Activated gamma-delta T cell treated with anti-CD3 and anti-CD28 coated beads, Interleukin-2, amount 50 U/mL, for 16 hours (primary cell): ENCODE measurements around the gene TMEM176B.

Experiments used
- DNase-seq: peaks from one replicate; pipeline ENCODE4 v3.0.0-alpha.2; 2020; ENCODE audit warnings: low read depth

TMEM176B gene

DNA sequence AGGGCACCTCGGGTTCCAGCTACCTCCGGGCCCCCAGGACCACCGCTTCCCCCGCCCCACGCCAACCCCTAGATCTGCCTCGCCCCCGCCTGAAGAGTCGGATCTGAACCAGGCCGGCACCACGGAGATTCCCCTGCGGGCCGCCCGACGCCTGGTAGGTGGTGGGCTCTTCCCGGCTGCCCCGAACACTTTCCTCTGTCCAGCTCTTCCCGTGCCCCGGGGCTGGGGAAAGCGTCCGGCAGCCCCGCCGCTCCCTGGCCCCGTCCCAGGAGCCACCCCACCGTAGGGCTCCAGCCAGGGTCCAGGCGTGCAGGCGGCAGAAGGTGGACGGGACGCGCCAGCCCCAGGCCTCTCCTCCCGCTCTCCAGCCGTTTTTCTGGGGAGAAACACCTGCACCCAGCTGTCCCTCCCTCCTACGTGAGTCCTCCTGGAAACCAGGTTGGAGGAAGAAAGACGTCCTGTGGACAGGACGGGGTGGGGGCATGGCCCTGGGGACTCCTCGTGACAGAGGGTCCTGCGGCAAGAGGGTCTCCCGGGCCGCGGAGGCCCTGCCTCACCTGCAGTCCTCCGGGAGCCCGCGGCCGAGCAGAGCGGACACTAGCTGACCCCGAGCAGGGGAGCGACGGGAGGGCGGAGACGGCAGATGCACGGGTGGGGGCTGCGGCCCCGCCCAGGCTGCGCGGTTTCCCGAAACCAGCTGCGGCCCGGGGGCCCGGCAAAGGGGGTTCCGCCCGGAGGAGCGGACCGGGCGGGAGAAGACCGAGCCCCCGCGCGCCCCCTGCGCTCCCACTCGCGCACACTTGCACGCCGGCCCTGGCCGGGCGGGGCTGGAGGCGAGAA is at the start of gene TMEM176B:
TMEM176B (minus strand) TSS at position 624 of the 840 bp plus-strand sequence. CDS start 3,795 bp downstream, outside the sequence.
- no peak for DNase-seq

GRCh38 chr7:150849204-150849775 is 49.1 kb upstream of the TMEM176B start:
- no peak for DNase-seq

- DNase-seq = no peak
Measured at GRCh38 chr7:150848561-150849115, 48.5 kb upstream of the TMEM176B start.

GRCh38 chr7:150848111-150848510 is 47.9 kb upstream of the TMEM176B start:
- no peak for DNase-seq

GRCh38 chr7:150847536-150847935 is 47.4 kb upstream of the TMEM176B start:
- DNase-seq = no peak

GRCh38 chr7:150846291-150847115 is 46.3 kb upstream of the TMEM176B start:
- no peak for DNase-seq

GRCh38 chr7:150845421-150845861 is 45.3 kb upstream of the TMEM176B start:
- no peak for DNase-seq

DNA sequence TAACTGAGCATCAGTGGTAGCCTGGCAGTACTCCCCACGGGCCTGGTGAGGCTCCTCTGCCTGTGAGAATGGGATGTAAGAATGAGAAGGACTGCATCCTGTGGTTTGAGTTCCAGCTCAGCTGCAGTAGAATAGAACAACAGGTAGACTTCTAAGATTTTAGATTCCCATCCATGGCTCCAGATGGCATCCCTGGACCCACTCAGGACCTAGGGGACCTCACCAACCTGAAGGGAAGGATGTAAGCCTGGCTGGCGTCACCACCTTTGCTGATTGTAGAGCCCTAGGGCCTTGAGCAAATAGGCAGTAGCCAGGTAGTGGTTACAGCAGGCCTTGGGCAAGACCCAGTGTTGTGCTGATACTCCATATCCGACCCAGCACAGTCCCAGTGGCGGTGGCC is 42.6 kb upstream of the TMEM176B start:
- no peak for DNase-seq

DNA sequence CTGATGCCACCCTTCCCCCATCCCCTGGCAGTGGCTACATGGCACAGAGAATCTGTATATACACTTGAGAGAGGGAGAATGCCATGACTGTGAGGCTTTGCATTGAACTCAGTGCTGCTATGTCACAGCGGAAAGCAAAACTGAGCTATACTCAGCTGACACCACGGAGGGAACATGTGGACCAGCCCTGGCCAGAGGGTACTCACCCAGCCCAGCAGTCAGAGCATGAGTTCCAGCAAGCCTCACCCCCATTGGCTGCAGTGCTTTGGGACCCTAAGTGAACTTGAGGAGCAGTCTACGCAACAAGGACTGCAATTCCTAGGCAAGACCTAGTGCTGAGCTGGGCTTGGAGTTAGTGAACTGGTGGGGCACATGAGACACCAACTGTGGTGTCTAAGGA is 41.9 kb upstream of the TMEM176B start:
- DNase-seq = no peak

- no peak for DNase-seq
Measured at GRCh38 chr7:150838965-150839650, 38.9 kb upstream of the TMEM176B start.

GRCh38 chr7:150835702-150836280 is 35.6 kb upstream of the TMEM176B start:
- DNase-seq = no peak

DNA sequence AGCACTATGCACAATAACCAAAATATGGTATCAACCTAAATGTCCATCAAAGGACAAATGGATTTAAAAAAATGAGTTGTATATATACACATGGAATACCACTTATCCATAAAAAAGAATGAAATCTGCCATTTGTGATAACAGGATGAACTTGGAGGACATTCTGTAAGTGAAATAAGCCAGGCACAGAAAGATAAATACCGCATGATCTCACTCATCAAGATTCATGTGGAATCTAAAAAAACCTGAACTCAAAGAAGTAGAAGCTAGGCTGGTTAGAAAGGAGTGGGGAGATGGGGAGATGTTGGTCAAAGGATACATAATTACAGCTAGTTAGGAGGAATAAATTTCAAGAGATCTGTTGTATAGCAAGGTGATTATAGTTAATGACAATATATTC is 34.9 kb upstream of the TMEM176B start:
- DNase-seq = no peak

DNA sequence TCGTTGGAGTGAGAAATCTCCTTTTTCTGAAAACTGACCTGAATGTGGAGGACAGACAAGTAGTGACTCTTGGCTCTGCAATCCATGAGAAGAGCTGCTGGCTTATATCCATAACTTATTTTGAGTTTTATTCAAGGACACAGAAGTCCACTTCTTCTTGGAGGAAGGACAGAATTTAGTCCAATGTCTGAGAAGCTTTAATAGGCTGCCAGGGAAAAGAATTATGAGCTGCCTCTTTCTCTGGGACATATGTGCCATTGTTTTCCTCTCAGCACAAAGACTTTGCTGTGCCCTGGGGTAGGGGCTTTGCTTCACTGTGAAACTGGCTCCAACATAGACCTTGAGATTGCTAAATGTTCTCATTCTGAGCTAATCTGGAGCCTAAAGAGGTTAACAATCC is 31.7 kb upstream of the TMEM176B start:
- DNase-seq = no peak

DNA sequence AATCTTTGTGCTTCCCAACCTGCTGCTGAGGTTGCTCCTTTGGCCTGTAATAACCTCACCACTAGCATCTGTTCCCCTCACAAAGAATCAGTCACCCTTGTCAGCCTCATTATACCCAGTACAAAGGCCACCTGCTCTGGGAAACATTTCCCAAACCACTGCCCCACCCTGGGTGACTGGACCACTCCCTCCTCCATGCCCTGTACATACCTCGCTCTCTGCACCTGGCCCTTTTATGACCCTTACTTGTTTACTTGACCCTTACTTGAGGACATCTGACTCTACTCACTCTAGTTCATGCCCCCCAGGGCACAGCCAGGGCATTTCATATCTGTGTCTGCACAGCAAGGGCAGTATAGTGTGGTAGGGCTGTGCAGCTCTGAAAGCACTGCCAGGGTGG is 30.8 kb upstream of the TMEM176B start:
- no peak for DNase-seq

DNA sequence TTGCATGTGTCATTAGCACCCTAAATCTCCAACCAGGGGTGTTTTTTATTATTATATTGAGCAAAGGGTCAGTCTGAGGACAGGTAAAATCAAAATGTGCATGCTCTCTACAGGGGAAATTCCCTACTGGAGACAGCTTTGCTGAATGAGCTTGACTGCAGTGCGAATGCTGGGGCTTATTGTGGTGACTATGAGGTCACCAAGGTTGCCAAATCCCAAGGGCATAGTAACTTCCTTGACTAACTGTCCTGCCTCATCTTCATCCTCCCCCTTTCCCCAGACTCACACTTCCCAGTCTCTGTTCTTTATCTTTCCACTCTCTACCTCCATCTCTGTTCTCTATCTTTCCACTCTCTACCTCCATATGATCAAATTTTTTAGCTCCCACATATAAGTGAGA is 29.3 kb upstream of the TMEM176B start:
- DNase-seq = no peak

- no peak for DNase-seq
Measured at GRCh38 chr7:150828384-150828783, 28.2 kb upstream of the TMEM176B start.

GRCh38 chr7:150826061-150826849 is 26.1 kb upstream of the TMEM176B start:
- no peak for DNase-seq

DNA sequence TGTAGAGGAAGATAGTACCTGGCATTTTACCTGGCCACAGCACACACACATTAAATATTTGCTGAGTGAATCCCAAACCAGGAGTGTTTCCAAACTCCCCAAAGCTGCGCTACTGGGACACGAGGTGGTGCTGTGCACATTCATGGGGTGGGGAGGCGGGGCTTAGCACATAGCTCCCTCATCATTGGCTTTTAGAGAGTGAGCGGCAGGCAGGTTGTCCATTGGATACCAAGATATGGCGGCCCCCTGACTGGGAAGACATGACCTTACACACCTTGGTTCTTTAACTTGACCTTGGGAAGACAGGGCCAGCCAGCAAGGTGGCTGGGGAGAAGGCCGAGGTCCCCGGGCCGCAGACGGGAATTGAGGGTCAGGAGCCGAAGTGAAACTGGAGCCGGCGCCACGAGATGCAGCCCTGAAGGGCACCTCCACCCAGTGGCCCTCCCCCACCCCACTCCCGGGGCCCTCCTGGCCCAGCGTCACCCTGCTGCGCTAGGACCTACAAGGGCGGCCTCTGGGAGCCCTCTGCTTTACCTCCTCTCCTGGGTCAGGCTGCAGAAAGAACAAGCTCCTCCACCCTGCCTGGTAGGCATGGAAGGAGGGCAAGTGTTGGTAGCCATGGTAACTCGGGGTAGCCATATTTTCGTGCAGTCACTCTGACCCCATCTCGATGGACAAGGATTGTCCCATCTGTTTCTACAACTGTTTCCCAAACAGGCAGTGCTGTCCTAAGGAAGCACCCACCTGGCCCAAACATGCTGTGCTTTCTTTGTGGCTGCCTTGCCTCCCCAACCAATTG is 24.4 kb upstream of the TMEM176B start:
- no peak for DNase-seq

DNA sequence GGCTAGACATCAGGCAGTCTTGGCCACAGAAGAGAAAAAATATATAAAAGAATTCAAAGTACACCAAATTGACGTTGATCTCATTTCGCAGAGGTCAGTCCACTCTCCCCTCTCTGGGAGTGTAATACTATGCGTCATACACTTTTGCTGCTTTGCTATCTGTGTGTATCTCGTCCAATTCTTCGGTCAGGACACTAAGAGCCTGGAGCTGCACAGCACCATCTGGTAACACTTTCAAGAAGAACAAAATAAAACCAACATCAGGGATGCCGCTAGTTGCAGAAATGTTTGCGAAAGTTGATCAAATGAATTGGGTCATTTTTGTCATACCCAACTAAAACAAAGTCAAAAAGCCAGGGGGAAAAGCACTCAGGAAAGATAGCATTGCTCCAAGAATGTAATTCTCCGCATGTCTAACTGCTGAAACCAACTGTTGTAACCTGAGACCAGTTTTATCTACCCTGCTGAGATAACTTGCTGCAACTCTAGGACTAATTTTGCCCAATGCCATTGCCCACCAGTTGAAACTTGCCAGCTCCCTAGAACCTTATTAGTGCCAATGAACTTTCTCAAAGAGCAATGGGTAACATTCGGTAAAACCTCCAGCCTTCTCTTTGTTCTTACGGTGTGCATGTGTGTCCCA is 23.4 kb upstream of the TMEM176B start:
- no peak for DNase-seq
